K562 (cell line): ENCODE data around the gene CNPY4. TPM values are rescaled to one million over a fixed set of nuclear protein-coding genes. Genes with fewer than 3 reads are reported as not detected.
A peak's percentile ranks its signal among the peaks of the same experiment; 100 is the strongest.

Source experiments
- ATAC-seq: fragments of 200-7000 bp; cut with Tn5 transposase; 3 replicates; pipeline ENCODE4 v1.9.1; 2020; ENCODE audit warnings: moderate library complexity
- BruUV-seq: library from RNA; stranded (reverse); fragments of 400-500 nt; replicated peaks from 2 replicates; lab custom pipeline; 2021; lab: Mats Ljungman, UMichigan
- CTCF ChIA-PET: fragments of 300-600 bp; formaldehyde crosslinking; extraction: SDS; loops from one replicate; lab custom pipeline; 2021; ENCODE audit warnings: low intra/inter-chr PET ratio; lab: Yijun Ruan, JAX
- POLR2A ChIA-PET: fragments of 300-600, 350-650 bp; sonication (Branson Sonifier 250); formaldehyde crosslinking; extraction: SDS; loops from one replicate; lab custom pipeline; 2021; ENCODE audit warnings: antibody characterized with exemption, inconsistent platforms; lab: Yijun Ruan, JAX
- DNase-seq, 4 experiments: peaks; one replicate each; pipeline versions ENCODE4 v3.0.0 to v3.0.0-alpha.2; 2011 to 2018; ENCODE audit warnings: low spot score in 3 of 4, mixed read lengths in 3 of 4; ENCODE audit errors: extremely low read depth in 1 of 4
- FAIRE-seq: peaks from 2 replicates; lab custom pipeline; 2011; peaks lifted over from hg19 to GRCh38; lab: Jason Lieb, UNC
- H2AFZ ChIP-seq: 2 replicates; pipeline ENCODE4 v1.6.0; 2011; ENCODE audit warnings: low read depth, low read length, control low read depth, inconsistent platforms
- H3K27ac ChIP-seq: fragments of 200-600 bp; 3 replicates; pipeline ENCODE4 v1.8.0; 2011; ENCODE audit warnings: low read depth, mild to moderate bottlenecking, control low read depth, inconsistent platforms, low read length, moderate library complexity, mixed read lengths; ENCODE audit errors: extremely low read depth
- H3K27me3 ChIP-seq, 2 experiments: fragments of 300-600 bp in 1 of 2; 2 replicates in 1 of 2; 3 replicates in 1 of 2; pipeline versions ENCODE4 v1.6.0 to v1.8.0; 2011; ENCODE audit warnings: inconsistent platforms in 2 of 2, low read length in 2 of 2, mild to moderate bottlenecking in 1 of 2, mixed read lengths in 1 of 2, moderate library complexity in 1 of 2; ENCODE audit not compliant: control insufficient read depth in 2 of 2, insufficient read depth in 2 of 2
- H3K36me3 ChIP-seq: fragments of 300-600 bp; 3 replicates; pipeline ENCODE4 v1.8.0; 2011; ENCODE audit warnings: mild to moderate bottlenecking, low read length, inconsistent platforms; ENCODE audit not compliant: control insufficient read depth, insufficient read depth
- H3K4me1 ChIP-seq, 2 experiments: fragments of 200-600 bp in 1 of 2; replicated peaks in 1 of 2; 2 replicates in 1 of 2; 3 replicates in 1 of 2; pipeline versions ENCODE4 v1.5.1 to v1.8.0; 2011; ENCODE audit warnings: inconsistent platforms in 2 of 2, low read length in 2 of 2, mild to moderate bottlenecking in 1 of 2, mixed read lengths in 1 of 2, moderate library complexity in 1 of 2; ENCODE audit not compliant: control insufficient read depth in 2 of 2, insufficient read depth in 2 of 2
- H3K4me2 ChIP-seq: 2 replicates; pipeline ENCODE4 v1.6.1; 2011; ENCODE audit warnings: low read length, control low read depth, inconsistent platforms, mixed read lengths; ENCODE audit not compliant: insufficient read depth
- H3K4me3 ChIP-seq: fragments of 200-600 bp; sonication (generic), shearing (Covaris generic); 2 replicates; pipeline ENCODE4 v1.5.1; 2016; ENCODE audit warnings: control low read depth, inconsistent platforms
- H3K79me2 ChIP-seq: fragments of 200-600 bp; 3 replicates; pipeline ENCODE4 v1.8.0; 2011; ENCODE audit warnings: low read length, inconsistent platforms; ENCODE audit not compliant: control insufficient read depth, insufficient read depth
- H3K9ac ChIP-seq, 2 experiments: 2 replicates each; pipeline versions ENCODE4 v1.6.0 to v1.6.1; 2011; ENCODE audit warnings: low read depth in 2 of 2, low read length in 2 of 2, control low read depth in 1 of 2, inconsistent platforms in 1 of 2, mild to moderate bottlenecking in 1 of 2, mixed read lengths in 1 of 2; ENCODE audit not compliant: insufficient read depth in 1 of 2
- H3K9me1 ChIP-seq: one replicate; pipeline ENCODE4 v1.6.0; 2011; ENCODE audit warnings: inconsistent platforms, mild to moderate bottlenecking, low read length, moderate library complexity; ENCODE audit not compliant: control insufficient read depth, insufficient read depth
- H3K9me3 ChIP-seq: replicated peaks from 2 replicates; pipeline ENCODE4 v1.5.1; 2011; ENCODE audit warnings: low read depth, low read length, inconsistent platforms; ENCODE audit not compliant: control insufficient read depth, insufficient read depth
- H4K20me1 ChIP-seq: replicated peaks from 2 replicates; pipeline ENCODE4 v1.6.1; 2011; ENCODE audit warnings: low read length, inconsistent platforms, mixed read lengths; ENCODE audit not compliant: control insufficient read depth, insufficient read depth
- CHD4 ChIP-seq: fragments of 200-600 bp; sonication (generic); IDR thresholded peaks from 3 replicates; pipeline ENCODE4 v1.6.1; 2012; ENCODE audit warnings: low read depth, mild to moderate bottlenecking, mixed read lengths, low read length, inconsistent platforms; ENCODE audit not compliant: insufficient read depth, insufficient replicate concordance, poor library complexity, severe bottlenecking
- MAFF ChIP-seq: IDR thresholded peaks from 2 replicates; pipeline ENCODE4 v1.6.1; 2012; ENCODE audit warnings: low read length, improper control_type of control experiment
- MAFG ChIP-seq: fragments of 450-650 bp; conservative IDR thresholded peaks from 2 replicates; pipeline ENCODE4 v1.6.1; 2016; ENCODE audit warnings: missing genetic modification characterization, missing compliant biosample characterization
- MAFK ChIP-seq: IDR thresholded peaks from 2 replicates; pipeline ENCODE4 v1.6.1; 2011; ENCODE audit warnings: low read length, improper control_type of control experiment
- POLR2A ChIP-seq: fragments of 450-650 bp; conservative IDR thresholded peaks from 2 replicates; pipeline ENCODE4 v1.6.1; 2016
- POLR2AphosphoS2 ChIP-seq: IDR thresholded peaks from 2 replicates; pipeline ENCODE4 v1.6.1; 2012; ENCODE audit warnings: low read length, improper control_type of control experiment
- POLR2AphosphoS5 ChIP-seq: IDR thresholded peaks from 2 replicates; pipeline ENCODE4 v1.6.1; 2011; ENCODE audit warnings: mild to moderate bottlenecking, low read depth, low read length, moderate library complexity; ENCODE audit not compliant: control insufficient read depth, insufficient read depth
- POLR2B ChIP-seq: fragments of 450-650 bp; IDR thresholded peaks from 2 replicates; pipeline ENCODE4 v1.6.1; 2018; ENCODE audit warnings: low read depth; ENCODE audit not compliant: partially characterized antibody
- POLR2G ChIP-seq: fragments of 200-400 bp; formaldehyde crosslinking; IDR thresholded peaks from 2 replicates; pipeline ENCODE4 v1.6.1; 2017; ENCODE audit warnings: low read depth, mild to moderate bottlenecking, antibody characterized with exemption, low read length, moderate library complexity
- PURB ChIP-seq: sonication (generic); formaldehyde crosslinking; IDR thresholded peaks from 2 replicates; pipeline ENCODE4 v1.9.0; 2021; ENCODE audit warnings: low read depth, mild to moderate bottlenecking, missing genetic modification reagents
- RBFOX2 ChIP-seq: fragments of 200-400 bp; formaldehyde crosslinking; IDR thresholded peaks from 2 replicates; pipeline ENCODE4 v1.6.1; 2017; ENCODE audit warnings: low read depth, mild to moderate bottlenecking, low read length, moderate library complexity
- RBM22 ChIP-seq: fragments of 200-400 bp; formaldehyde crosslinking; IDR thresholded peaks from 2 replicates; pipeline ENCODE4 v1.6.1; 2018; ENCODE audit warnings: low read length, low read depth; ENCODE audit not compliant: poor library complexity, severe bottlenecking
- SUPT5H ChIP-seq: fragments of 450-650 bp; IDR thresholded peaks from 2 replicates; pipeline ENCODE4 v1.6.1; 2016
- ZNF316 ChIP-seq: fragments of 450-650 bp; IDR thresholded peaks from 2 replicates; pipeline ENCODE4 v1.6.1; 2016
- WGBS: fragments of 100-300 bp; shearing (Covaris generic); methylation state at CpG from one replicate; pipeline ENCODE4 v1.1.6; 2016; ENCODE audit warnings: low coverage, mixed read lengths; ENCODE audit not compliant: insufficient coverage; ENCODE audit errors: missing lambda C conversion rate; 5-methylcytosine and 5-hydroxymethylcytosine counted together
- in situ Hi-C: fragments of 300-500 bp; cut with MboI; formaldehyde crosslinking; loops from 4 replicates; pipeline ENCODE4 v1.15.0; 2018; ENCODE audit warnings: inconsistent platforms, mixed read lengths
- intact Hi-C: fragments of 100-400 bp; cut with micrococcal nuclease; formaldehyde crosslinking; loops from 2 replicates; pipeline ENCODE4 v1.14.2; 2022
- polyA plus RNA-seq, 8 experiments: library from polyadenylated mRNA; depleted of rRNA in 4 of 8; stranded (reverse) in 5 of 8; unstranded in 3 of 8; fragments of >200 nt; fragmentation: Nextera tagmentation in 2 of 8; fragmentation: Illumina TruSeq in 1 of 8; extraction: Ambion mirVana in 2 of 8; extraction: Trizol in 1 of 8; gene quantifications; 2 replicates each; pipeline versions ENCODE4 v1.2.1 to v1.2.3, GENCODE V29; 2011 to 2014; ENCODE audit warnings: inconsistent platforms in 1 of 8, missing spikeins in 1 of 8
- total RNA-seq, 7 experiments: library from RNA; depleted of rRNA in 6 of 7; stranded (reverse); fragments of >200 nt in 6 of 7; fragmentation: Illumina TruSeq in 2 of 7; extraction: Trizol in 2 of 7; gene quantifications; 2 replicates each; pipeline versions ENCODE4 v1.2.1 to v1.2.3, GENCODE V29; 2011 to 2021; ENCODE audit warnings: low replicate concordance in 1 of 7
- TF ChIP-seq, protein P1 (sequence below): IDR thresholded peaks from 2 replicates; pipeline ENCODE4 v1.6.1; 2011; ENCODE audit warnings: borderline replicate concordance, low read depth, mild to moderate bottlenecking, moderate library complexity, low read length; ENCODE audit not compliant: insufficient read depth, poor library complexity, severe bottlenecking
- TF ChIP-seq, protein P2 (sequence below): fragments of 450-650 bp; formaldehyde crosslinking; conservative IDR thresholded peaks from 2 replicates; pipeline ENCODE4 v1.4.0; 2022; ENCODE audit warnings: mild to moderate bottlenecking, missing genetic modification characterization
- TF ChIP-seq, protein P3 (sequence below): sonication (generic); formaldehyde crosslinking; IDR thresholded peaks from 2 replicates; pipeline ENCODE4 v1.5.0; 2020; ENCODE audit warnings: missing genetic modification reagents
- TF ChIP-seq, protein P4 (sequence below): sonication (generic); formaldehyde crosslinking; IDR thresholded peaks from 2 replicates; pipeline ENCODE4 v1.8.0; 2022; ENCODE audit warnings: missing genetic modification reagents, mild to moderate bottlenecking, moderate library complexity, borderline replicate concordance

Gene CNPY4
- total and polyA plus RNA-seq, 9 of the 15 experiments (the other 6 are each of a cell fraction or from before 2014, with no cell fraction given), result 1.9 to 11.2 (median 7.0) TPM

DNA sequence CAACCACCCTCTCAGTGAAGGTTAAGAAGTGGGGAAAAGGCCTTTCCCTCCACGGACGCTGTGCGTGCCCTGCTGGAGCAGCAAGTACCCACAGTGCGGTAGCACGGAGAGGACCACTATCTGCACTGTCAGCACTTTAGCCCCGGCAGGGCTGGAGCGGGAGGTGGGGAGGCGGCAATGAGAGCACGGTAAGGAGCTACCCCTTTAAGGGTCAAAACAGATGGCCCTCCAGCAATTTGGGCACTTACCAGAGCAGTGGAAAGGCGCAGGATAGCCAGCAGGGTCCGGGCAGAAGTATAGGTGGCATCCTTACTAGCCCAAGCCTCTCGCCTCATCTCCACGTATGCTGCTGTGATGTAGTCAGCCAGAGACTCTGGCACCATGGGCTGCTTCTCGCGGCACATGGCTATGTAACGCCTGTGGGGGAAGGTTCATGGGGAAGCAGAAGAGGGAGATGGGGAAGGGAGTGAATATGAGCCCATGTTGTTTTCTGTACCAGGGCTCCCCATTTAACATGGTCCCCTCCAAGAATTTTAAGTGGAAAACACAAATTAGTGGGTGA is 25.4 kb upstream of the CNPY4 start:
- intact Hi-C loops, result no loop called here
- Histone ChIP-seq H3K4me1 (peaks cover 9 to 18% of the 10 kb centered on the region in 2 experiments), H3K4me3 (no peak overlapping the region), H3K9me3 (no peaks in the 10 kb centered on the region), H3K9me1 (peaks cover 3% of the 10 kb centered on the region), H2AFZ (no peak overlapping the region), H4K20me1 (peaks cover 45% of the 10 kb centered on the region), H3K79me2 (peaks cover 42% of the 10 kb centered on the region), H3K4me2 (no peak overlapping the region), H3K36me3 (peaks cover 92% of the 10 kb centered on the region), H3K9ac (peak overlapping the region in 1 of 2 experiments; percentile 50; a peak in 1 of 4 replicates), H3K27ac (no peak overlapping the region; the same call in 2 of the 3 replicates), H3K27me3 (no peaks in the 10 kb centered on the region)
- no peak for DNase-seq
- ChIA-PET POLR2A (interaction anchor here (0.5 to 7.9 kb wide), 5 partner anchors 7 to 629 kb away, joined by 3 to 115 read pairs (median 6); partner anchors contain the start of genes AP4M1 and MCM7), CTCF (no interaction called here)
- in situ Hi-C loops, result no loop called here
- WGBS, result 86% methylated on average over 16 of the region's 16 CpGs
- no peak for FAIRE-seq
- BruUV-seq, result no TSS peak
- ATAC-seq, result peak; percentile 2; the same call in 2 of the 3 replicates
- peak; percentile 85 for TF ChIP-seq POLR2AphosphoS2
- TF ChIP-seq, protein P1, sequence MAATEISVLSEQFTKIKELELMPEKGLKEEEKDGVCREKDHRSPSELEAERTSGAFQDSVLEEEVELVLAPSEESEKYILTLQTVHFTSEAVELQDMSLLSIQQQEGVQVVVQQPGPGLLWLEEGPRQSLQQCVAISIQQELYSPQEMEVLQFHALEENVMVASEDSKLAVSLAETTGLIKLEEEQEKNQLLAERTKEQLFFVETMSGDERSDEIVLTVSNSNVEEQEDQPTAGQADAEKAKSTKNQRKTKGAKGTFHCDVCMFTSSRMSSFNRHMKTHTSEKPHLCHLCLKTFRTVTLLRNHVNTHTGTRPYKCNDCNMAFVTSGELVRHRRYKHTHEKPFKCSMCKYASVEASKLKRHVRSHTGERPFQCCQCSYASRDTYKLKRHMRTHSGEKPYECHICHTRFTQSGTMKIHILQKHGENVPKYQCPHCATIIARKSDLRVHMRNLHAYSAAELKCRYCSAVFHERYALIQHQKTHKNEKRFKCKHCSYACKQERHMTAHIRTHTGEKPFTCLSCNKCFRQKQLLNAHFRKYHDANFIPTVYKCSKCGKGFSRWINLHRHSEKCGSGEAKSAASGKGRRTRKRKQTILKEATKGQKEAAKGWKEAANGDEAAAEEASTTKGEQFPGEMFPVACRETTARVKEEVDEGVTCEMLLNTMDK, result no peak
- peak; percentile 87 for TF ChIP-seq MAFF
- TF ChIP-seq, protein P2, sequence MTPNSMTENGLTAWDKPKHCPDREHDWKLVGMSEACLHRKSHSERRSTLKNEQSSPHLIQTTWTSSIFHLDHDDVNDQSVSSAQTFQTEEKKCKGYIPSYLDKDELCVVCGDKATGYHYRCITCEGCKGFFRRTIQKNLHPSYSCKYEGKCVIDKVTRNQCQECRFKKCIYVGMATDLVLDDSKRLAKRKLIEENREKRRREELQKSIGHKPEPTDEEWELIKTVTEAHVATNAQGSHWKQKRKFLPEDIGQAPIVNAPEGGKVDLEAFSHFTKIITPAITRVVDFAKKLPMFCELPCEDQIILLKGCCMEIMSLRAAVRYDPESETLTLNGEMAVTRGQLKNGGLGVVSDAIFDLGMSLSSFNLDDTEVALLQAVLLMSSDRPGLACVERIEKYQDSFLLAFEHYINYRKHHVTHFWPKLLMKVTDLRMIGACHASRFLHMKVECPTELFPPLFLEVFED (CRISPR knock-in tag), result 0 out of 2 replicates have a peak, but pooled peaks have one; percentile 4
- peak; percentile 52 for TF ChIP-seq POLR2B
- peak; percentile 94 for TF ChIP-seq ZNF316
- TF ChIP-seq, protein P3, sequence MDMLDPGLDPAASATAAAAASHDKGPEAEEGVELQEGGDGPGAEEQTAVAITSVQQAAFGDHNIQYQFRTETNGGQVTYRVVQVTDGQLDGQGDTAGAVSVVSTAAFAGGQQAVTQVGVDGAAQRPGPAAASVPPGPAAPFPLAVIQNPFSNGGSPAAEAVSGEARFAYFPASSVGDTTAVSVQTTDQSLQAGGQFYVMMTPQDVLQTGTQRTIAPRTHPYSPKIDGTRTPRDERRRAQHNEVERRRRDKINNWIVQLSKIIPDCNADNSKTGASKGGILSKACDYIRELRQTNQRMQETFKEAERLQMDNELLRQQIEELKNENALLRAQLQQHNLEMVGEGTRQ (CRISPR knock-in tag), result no peak
- TF ChIP-seq CHD4, result no peak
- TF ChIP-seq PURB (CRISPR knock-in tag), result 0 out of 2 replicates have a peak, but pooled peaks have one; percentile 20
- peak; percentile 71 for TF ChIP-seq POLR2AphosphoS5
- peak; percentile 95 for TF ChIP-seq MAFK
- TF ChIP-seq POLR2G, result peak; percentile 73
- no peak for TF ChIP-seq RBM22
- TF ChIP-seq, protein P4, sequence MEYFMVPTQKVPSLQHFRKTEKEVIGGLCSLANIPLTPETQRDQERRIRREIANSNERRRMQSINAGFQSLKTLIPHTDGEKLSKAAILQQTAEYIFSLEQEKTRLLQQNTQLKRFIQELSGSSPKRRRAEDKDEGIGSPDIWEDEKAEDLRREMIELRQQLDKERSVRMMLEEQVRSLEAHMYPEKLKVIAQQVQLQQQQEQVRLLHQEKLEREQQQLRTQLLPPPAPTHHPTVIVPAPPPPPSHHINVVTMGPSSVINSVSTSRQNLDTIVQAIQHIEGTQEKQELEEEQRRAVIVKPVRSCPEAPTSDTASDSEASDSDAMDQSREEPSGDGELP (CRISPR knock-in tag), result 0 out of 2 replicates have a peak, but pooled peaks have one; percentile 24
- TF ChIP-seq MAFG (tag), result peak; percentile 88
- TF ChIP-seq POLR2A, result peak; percentile 70
- TF ChIP-seq RBFOX2, result peak; percentile 79
- peak; percentile 61 for TF ChIP-seq SUPT5H
